ENCODE data around the gene UTP25. TPM values are rescaled to one million over a fixed set of nuclear protein-coding genes. Genes with fewer than 3 reads are reported as not detected.
A peak's percentile ranks its signal among the peaks of the same experiment; 100 is the strongest.

Gene UTP25
- total and polyA plus RNA-seq, 2 donors (not counting 3 experiments of a cell fraction or from before 2014, with no cell fraction given) = 6.6 to 11.7 TPM

- Histone ChIP-seq H3K4me1 (ENCODE audit: control insufficient read depth, extremely low read depth, insufficient read depth, low read length) (peaks cover 58% of the 10 kb centered on the region), H4K20me1 (replicated peaks; ENCODE audit: control insufficient read depth, extremely low read depth, insufficient read depth, low read length) (no peaks in the 10 kb centered on the region), H3K9me1 (replicated peaks; ENCODE audit: control insufficient read depth, extremely low read depth, insufficient read depth, low read length) (no peaks in the 10 kb centered on the region), H3K79me2 (ENCODE audit: control insufficient read depth, insufficient read depth, low read length) (peaks cover 8% of the 10 kb centered on the region), H3K4me2 (ENCODE audit: insufficient read depth, low read length) (no peak overlapping the region), H3K36me3 (ENCODE audit: control insufficient read depth in 2 of 2, extremely low read depth in 1 of 2, insufficient read depth in 2 of 2, low read length in 2 of 2) (peaks cover 18 to 35% of the 10 kb centered on the region in 2 experiments), H2AFZ (ENCODE audit: low read depth, low read length) (no peak overlapping the region), H3K9me3 (replicated peaks; ENCODE audit: control insufficient read depth, insufficient read depth, low read length) (no peaks in the 10 kb centered on the region), H3K27ac (ENCODE audit: insufficient read depth, low read depth, low read length) (no peak overlapping the region), H3K27me3 (ENCODE audit: control insufficient read depth in 2 of 2, insufficient read depth in 2 of 2, low read length in 2 of 2) (no peaks in the 10 kb centered on the region), H3K4me3 (replicated peaks in 1 of 3; ENCODE audit: insufficient read depth in 1 of 3, low read depth in 1 of 3, low read length in 3 of 3) (no peak overlapping the region), H3K9ac (replicated peaks; ENCODE audit: extremely low read depth, insufficient read depth, low read length) (no peak overlapping the region)
- ChIA-PET CTCF (interaction anchor here (1.6 to 2.9 kb wide), 2 partner anchors 10 to 14 kb away, joined by 4 to 17 read pairs; partner anchors contain the start of gene UTP25), POLR2A (no interaction called here)
- no TSS peak for BruUV-seq (replicated peaks)
- intact Hi-C loops (cut with micrococcal nuclease) (no loop called here), dilution Hi-C loops (cut with MboI; ENCODE audit: extremely low pct_ligation_motif_present, low sequenced_read_pairs) (loop anchor here (25.0 kb wide), 1 partner anchor 525 kb away; no protein-coding TSS in a partner anchor)
- FAIRE-seq = no peak
- DNase-seq (ENCODE audit: low read depth, low spot score) = no peak
- TF ChIP-seq POLR2A (IDR thresholded peaks at IDR 0.05; ENCODE audit: low read depth, low read length) (no peak), MYC (IDR thresholded peaks at IDR 0.05; ENCODE audit: low read depth, low read length) (no peak), FOS (IDR thresholded peaks at IDR 0.05; ENCODE audit: borderline replicate concordance, insufficient read depth, low read length) (no peak)
Measured at GRCh38 chr1:209837671-209838070, 9.9 kb downstream of the UTP25 start.

DNA sequence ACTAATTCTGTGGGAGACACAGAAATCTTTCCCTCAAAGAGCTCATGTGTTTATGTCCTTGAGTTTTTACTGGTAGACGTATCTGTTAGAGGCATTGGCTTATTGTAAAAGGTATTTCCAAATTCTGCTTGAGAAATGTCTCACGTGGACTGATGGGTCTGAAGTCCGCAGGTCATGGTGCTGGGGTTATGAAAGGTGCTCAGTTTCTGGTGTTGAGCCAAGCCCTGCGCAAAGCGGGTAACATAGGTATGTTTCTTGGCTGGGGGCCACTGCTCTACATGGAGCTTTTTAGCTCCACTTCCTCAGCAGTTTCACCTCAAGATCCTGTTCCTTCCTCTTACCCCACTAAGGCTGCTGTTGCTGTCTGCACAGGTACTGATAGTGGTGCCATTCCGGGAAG lies 10.8 kb downstream of the UTP25 start:
- peak overlapping the region; percentile 67 for H3K9ac ChIP-seq (replicated peaks; ENCODE audit: extremely low read depth, insufficient read depth, low read length)
- H4K20me1 ChIP-seq (replicated peaks; ENCODE audit: control insufficient read depth, extremely low read depth, insufficient read depth, low read length) = no peaks in the 10 kb centered on the region
- H3K9me1 ChIP-seq (replicated peaks; ENCODE audit: control insufficient read depth, extremely low read depth, insufficient read depth, low read length) = no peaks in the 10 kb centered on the region
- H3K4me1 ChIP-seq (ENCODE audit: control insufficient read depth, extremely low read depth, insufficient read depth, low read length) = peaks cover 59% of the 10 kb centered on the region
- FAIRE-seq = no peak
- H3K36me3 ChIP-seq (ENCODE audit: control insufficient read depth in 2 of 2, extremely low read depth in 1 of 2, insufficient read depth in 2 of 2, low read length in 2 of 2) = peaks cover 14 to 40% of the 10 kb centered on the region in 2 experiments
- H3K27ac ChIP-seq (ENCODE audit: insufficient read depth, low read depth, low read length) = peak overlapping the region; percentile 80
- H2AFZ ChIP-seq (ENCODE audit: low read depth, low read length) = no peak overlapping the region
- no peaks in the 10 kb centered on the region for H3K9me3 ChIP-seq (replicated peaks; ENCODE audit: control insufficient read depth, insufficient read depth, low read length)
- intact Hi-C loops (cut with micrococcal nuclease) (no loop called here), dilution Hi-C loops (cut with MboI; ENCODE audit: extremely low pct_ligation_motif_present, low sequenced_read_pairs) (loop anchor here (25.0 kb wide), 1 partner anchor 524 kb away; no protein-coding TSS in a partner anchor)
- peaks cover 8% of the 10 kb centered on the region for H3K79me2 ChIP-seq (ENCODE audit: control insufficient read depth, insufficient read depth, low read length)
- H3K4me2 ChIP-seq (ENCODE audit: insufficient read depth, low read length) = no peak overlapping the region
- CTCF ChIA-PET = interaction anchor here (0.6 to 2.9 kb wide), 6 partner anchors 8 to 522 kb away, joined by 3 to 59 read pairs (median 5); partner anchors contain the start of genes C1orf74 and UTP25
- no peaks in the 10 kb centered on the region for H3K27me3 ChIP-seq (ENCODE audit: control insufficient read depth in 2 of 2, insufficient read depth in 2 of 2, low read length in 2 of 2)
- no peak for TF ChIP-seq GATA2 (IDR thresholded peaks at IDR 0.05; ENCODE audit: insufficient read depth, insufficient read length, low read depth, low read length)
- TF ChIP-seq POLR2AphosphoS5 (IDR thresholded peaks at IDR 0.05; ENCODE audit: insufficient read depth, low read depth, low read length) = no peak
- no peak for TF ChIP-seq FOS (IDR thresholded peaks at IDR 0.05; ENCODE audit: borderline replicate concordance, insufficient read depth, low read length)
- no peak for TF ChIP-seq POLR2A (IDR thresholded peaks at IDR 0.05; ENCODE audit: low read depth, low read length)
- TF ChIP-seq, protein P1, sequence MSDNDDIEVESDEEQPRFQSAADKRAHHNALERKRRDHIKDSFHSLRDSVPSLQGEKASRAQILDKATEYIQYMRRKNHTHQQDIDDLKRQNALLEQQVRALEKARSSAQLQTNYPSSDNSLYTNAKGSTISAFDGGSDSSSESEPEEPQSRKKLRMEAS (IDR thresholded peaks at IDR 0.05; ENCODE audit: insufficient read depth, insufficient read length) = no peak
- no peak for TF ChIP-seq EZH2 (IDR thresholded peaks at IDR 0.05; ENCODE audit: borderline replicate concordance, low read depth, low read length, severe bottlenecking)
- TF ChIP-seq JUN (IDR thresholded peaks at IDR 0.05; ENCODE audit: borderline replicate concordance, insufficient read depth, insufficient read length, low read depth) = no peak
- TF ChIP-seq MYC (IDR thresholded peaks at IDR 0.05; ENCODE audit: low read depth, low read length) = no peak
- no peak for TF ChIP-seq CTCF (IDR thresholded peaks at IDR 0.05; ENCODE audit: extremely low read depth in 1 of 2, insufficient read depth in 1 of 2, low read depth in 1 of 2, low read length in 2 of 2)
- POLR2A ChIA-PET = interaction anchor here (2.9 kb wide), 1 partner anchor 15 kb away, joined by 27 read pairs; no protein-coding TSS in a partner anchor
- peak; percentile 17 for DNase-seq (ENCODE audit: low read depth, low spot score)
- no TSS peak for BruUV-seq (replicated peaks)
- H3K4me3 ChIP-seq (replicated peaks in 1 of 3; ENCODE audit: insufficient read depth in 1 of 3, low read depth in 1 of 3, low read length in 3 of 3) = no peak overlapping the region

All from endothelial cell of umbilical vein (primary cell).